ENCODE measurements around the gene TMEM167B.

The TMEM167B gene

GRCh38 chr1:109080441-109081082 is 10.0 kb upstream of the TMEM167B start:
- no peak for DNase-seq (ENCODE audit: low read depth, low spot score)

- no peak for DNase-seq (ENCODE audit: low read depth, low spot score)
Observed at GRCh38 chr1:109083501-109083900, 7.1 kb upstream of the TMEM167B start.

- DNase-seq (ENCODE audit: low read depth, low spot score): no peak
Observed at GRCh38 chr1:109083923-109084322, 6.6 kb upstream of the TMEM167B start.

GRCh38 chr1:109084563-109085517 is 5.7 kb upstream of the TMEM167B start:
- no peak for DNase-seq (ENCODE audit: low read depth, low spot score)

- no peak for DNase-seq (ENCODE audit: low read depth, low spot score)
Observed at GRCh38 chr1:109089242-109090015, 1.1 kb upstream of the TMEM167B start.

- no peak for DNase-seq (ENCODE audit: low read depth, low spot score)
Observed at GRCh38 chr1:109091078-109091838, 694 bp downstream of the TMEM167B start.

- no peak for DNase-seq (ENCODE audit: low read depth, low spot score)
Observed at GRCh38 chr1:109091839-109092193, 1.3 kb downstream of the TMEM167B start.

GRCh38 chr1:109094377-109094803 is 3.8 kb downstream of the TMEM167B start:
- DNase-seq (ENCODE audit: low read depth, low spot score): no peak

- DNase-seq (ENCODE audit: low read depth, low spot score): no peak
Observed at GRCh38 chr1:109094871-109095270, 4.3 kb downstream of the TMEM167B start.

GRCh38 chr1:109095631-109096030 is 5.1 kb downstream of the TMEM167B start:
- no peak for DNase-seq (ENCODE audit: low read depth, low spot score)

GRCh38 chr1:109096120-109096519 is 5.6 kb downstream of the TMEM167B start:
- no peak for DNase-seq (ENCODE audit: low read depth, low spot score)

GRCh38 chr1:109099938-109100773 is 9.6 kb downstream of the TMEM167B start:
- peak; percentile 97 for DNase-seq (ENCODE audit: low read depth, low spot score)

GRCh38 chr1:109104364-109105151 is 14.0 kb downstream of the TMEM167B start:
- no peak for DNase-seq (ENCODE audit: low read depth, low spot score)

- DNase-seq (ENCODE audit: low read depth, low spot score): no peak
Observed at GRCh38 chr1:109105881-109106280, 15.3 kb downstream of the TMEM167B start.

- DNase-seq (ENCODE audit: low read depth, low spot score): no peak
Observed at GRCh38 chr1:109107785-109108184, 17.2 kb downstream of the TMEM167B start.

- DNase-seq (ENCODE audit: low read depth, low spot score): no peak
Observed at GRCh38 chr1:109109906-109110305, 19.3 kb downstream of the TMEM167B start.

- no peak for DNase-seq (ENCODE audit: low read depth, low spot score)
Observed at GRCh38 chr1:109111386-109112055, 21.0 kb downstream of the TMEM167B start.

GRCh38 chr1:109112056-109112651 is 21.6 kb downstream of the TMEM167B start:
- DNase-seq (ENCODE audit: low read depth, low spot score): no peak

Data from activated CD4-positive, CD25-positive, alpha-beta regulatory T cell treated with anti-CD3 and anti-CD28 coated beads, Interleukin-2, amount 50 U/mL, for 16 hours (primary cell).